Left lobe of liver (tissue), 2 donors: ENCODE data around the gene TBATA. TPM values are rescaled to one million over a fixed set of nuclear protein-coding genes. Genes with fewer than 3 reads are reported as not detected.
A peak's percentile ranks its signal among the peaks of the same experiment; 100 is the strongest.

ENCODE experiments used
- ATAC-seq: fragments of 200-7000 bp; cut with Tn5 transposase; one replicate; pipeline ENCODE4 v1.9.1; 2020; ENCODE audit warnings: mild to moderate bottlenecking, moderate library complexity
- DNase-seq: peaks from one replicate; pipeline ENCODE4 v3.0.0-alpha.2; 2020; ENCODE audit warnings: low spot score
- total RNA-seq: library from RNA; stranded (reverse); gene quantifications from one replicate; pipeline ENCODE4 v1.2.1, GENCODE V29; 2021
- donor health status: DM: no; HTN: no; CAD: no; lungs with moderate emphysema.
- donor health status: DM: no; HTN: yes; CAD: no.

Gene TBATA
- total RNA-seq, 1 donor from 2014 or later: not detected

DNA sequence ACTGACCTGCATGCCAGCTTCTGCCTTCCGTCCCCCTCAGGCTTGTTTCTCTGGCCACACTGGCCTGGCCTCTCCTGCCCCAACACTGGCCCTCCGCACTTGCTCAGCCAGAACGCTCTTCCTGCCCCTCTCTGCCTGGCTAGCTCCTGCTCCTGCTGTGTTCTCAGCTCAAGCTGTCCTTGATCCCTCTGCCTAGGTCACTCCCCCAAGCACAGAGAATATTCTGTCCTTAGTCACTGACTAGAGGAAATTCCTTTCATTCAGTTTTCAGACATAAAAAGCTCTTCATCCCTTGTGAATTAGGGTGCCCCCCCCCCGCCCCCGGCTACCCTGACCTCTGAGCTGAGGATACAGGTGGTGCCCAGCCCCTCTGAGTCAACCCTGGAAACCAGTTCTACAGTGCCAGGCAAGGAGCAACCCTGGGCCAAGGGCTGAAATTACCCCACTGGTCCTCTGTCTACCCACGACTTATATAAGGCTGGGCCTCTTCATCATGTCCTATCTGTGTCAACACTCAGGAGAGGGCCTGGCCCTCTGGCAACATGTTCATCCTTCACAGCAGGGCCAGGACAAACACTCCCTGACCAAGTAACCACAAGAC is 23.9 kb upstream of the TBATA start:
- DNase-seq (no peak), ATAC-seq (no peak)

DNA sequence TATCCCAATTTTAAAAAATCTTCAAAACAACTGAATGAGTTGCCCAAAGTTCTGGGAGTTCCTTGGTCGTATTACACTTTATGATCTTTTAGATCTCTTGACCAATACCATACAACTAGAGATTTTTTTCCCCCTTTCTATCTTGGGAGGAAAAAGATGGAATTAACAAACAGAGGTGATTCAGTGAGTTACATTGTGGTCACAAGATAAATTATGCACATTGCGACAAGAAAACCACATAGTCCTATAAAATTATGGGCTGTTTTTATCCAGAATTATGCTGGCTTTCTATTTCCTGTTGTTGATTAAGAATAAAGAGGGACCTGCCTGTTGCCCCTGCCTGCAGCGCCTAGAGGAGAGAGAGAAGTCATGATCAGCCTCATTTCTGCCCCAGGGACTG is 22.4 kb upstream of the TBATA start:
- DNase-seq (no peak), ATAC-seq (no peak)

DNA sequence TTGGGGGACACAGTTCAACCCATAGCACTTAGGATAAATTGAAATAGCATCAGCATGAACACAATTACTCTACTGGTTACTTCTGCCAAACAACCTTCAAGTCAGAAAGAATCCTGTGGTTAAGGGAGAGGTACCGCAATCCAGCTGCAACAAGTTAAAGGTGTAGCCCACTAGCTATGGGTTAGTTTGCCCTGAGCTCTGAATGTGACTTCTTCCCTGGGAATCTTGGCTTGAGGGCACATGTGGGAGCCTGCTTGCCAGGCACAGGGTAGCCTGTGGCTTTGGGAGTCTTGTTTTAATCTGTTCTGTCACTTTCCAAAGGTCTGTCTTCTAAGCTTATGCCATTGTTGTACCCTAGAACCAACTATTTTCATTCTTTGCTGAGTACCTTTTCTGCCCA is 21.7 kb upstream of the TBATA start:
- ATAC-seq (no peak), DNase-seq (no peak)

DNA sequence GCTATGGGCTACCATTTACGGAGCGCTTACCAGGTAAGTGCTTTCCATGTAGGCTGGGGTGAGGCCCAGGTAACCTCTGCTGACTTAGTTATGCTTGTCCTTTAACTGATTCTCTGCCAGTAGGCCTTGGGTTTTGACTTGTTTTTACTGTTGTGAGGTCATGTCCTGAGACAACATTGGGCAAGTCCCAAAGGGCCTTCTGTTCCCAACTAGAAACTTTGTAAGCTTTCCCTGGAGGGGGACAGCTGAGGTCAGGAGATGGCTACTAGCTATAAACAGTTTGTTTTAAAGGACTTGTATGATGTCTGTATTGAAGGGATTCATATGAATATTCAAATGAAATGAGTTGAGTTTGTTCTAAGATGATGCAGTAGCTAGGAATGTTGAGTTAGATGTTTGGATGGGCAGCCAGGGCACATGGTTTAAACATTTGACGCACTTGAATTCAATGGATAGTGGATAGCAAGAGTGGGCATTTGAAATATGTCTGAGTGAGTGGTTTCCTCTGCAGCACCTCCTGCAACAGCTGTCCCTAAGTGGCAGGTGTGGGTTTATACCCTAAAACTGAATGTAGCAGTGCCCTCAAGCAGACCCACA is 20.5 kb upstream of the TBATA start:
- peak; percentile 48 for ATAC-seq
- no peak for DNase-seq

GRCh38 chr10:70804421-70804808 is 19.2 kb upstream of the TBATA start:
- no peak for ATAC-seq

GRCh38 chr10:70803775-70804420 is 18.7 kb upstream of the TBATA start:
- no peak for DNase-seq
- no peak for ATAC-seq

More at GRCh38 chr10:70804421-70804808, 19.2 kb upstream of the TBATA start:
- DNase-seq: no peak

DNA sequence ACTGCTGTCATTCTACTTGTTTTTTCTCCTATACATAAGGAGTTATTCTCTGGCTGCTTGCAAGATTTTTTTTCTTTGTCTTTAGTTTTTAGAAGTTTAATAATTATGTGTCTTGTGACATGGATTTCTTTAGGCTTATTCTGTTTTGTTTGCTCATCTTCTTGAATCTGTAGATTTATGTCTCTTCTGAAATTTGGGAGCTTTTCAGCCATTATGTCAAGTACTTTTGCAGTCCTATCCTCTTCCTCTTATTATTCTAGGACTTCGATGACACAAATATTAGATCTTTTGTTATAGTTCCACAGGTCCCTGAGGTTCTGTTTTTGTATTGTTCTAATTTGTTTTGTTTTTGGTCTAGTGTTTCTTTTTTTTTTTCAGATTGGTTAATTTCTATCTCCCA is 16.7 kb upstream of the TBATA start:
- DNase-seq: no peak
- ATAC-seq: no peak

- no peak for ATAC-seq
- DNase-seq: no peak
Measured at GRCh38 chr10:70799124-70799523, 13.9 kb upstream of the TBATA start.

DNA sequence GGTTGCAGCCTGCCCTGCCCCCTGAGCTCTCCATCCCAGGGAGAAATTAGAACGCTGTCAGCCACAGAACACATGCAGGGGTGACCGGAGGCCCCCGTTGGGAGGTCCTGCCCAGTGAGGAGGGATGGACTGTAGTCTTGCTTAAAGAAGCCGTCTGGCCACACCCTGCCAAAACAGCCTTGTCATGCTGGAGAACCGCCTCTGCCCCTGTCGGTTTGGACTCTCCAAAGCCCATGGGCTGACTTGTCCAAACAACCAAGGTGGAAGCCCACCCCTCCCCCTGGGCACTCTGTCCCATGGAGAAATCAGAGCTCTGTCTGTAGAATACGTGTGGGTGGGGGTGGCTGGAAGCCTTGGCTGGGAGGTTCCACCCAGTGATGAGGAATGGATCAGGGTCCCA is 12.7 kb upstream of the TBATA start:
- DNase-seq (no peak), ATAC-seq (no peak)

GRCh38 chr10:70795613-70796012 is 10.4 kb upstream of the TBATA start:
- DNase-seq (no peak), ATAC-seq (no peak)

DNA sequence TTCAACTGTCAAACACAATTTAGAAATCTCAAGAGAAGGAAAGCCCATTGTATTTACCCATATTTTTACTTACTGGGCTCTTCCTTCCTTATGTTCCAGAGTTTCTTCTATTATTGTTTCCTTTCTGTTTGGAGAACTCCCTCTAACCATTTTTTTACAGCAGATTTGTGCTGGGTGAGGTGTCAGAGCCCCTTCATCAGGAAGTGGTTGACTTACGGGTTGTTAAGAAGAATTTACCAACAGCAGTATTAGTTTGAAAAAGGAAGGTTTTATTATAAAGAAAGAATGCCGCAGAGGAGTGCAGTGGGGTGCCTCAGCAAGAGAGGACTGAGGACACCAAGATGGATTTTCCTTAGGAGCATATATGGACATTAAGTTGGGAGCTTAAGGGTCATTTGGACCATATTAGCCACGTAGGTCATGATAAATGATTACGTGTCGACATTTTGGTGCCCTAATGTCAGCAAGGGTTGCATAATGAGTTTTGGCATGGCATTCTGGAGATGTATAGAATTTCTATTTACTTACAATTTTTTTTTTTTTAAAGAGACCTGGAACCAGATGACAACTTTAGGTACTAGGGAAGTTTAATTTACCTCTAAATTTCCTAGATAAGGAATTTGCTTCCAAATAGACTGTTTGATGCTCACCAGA is 6.3 kb upstream of the TBATA start:
- DNase-seq (no peak), ATAC-seq (no peak)

GRCh38 chr10:70786799-70787415 is 1.7 kb upstream of the TBATA start:
- ATAC-seq: no peak
- no peak for DNase-seq

GRCh38 chr10:70784471-70784870 is 706 bp downstream of the TBATA start:
- ATAC-seq: no peak
- no peak for DNase-seq

GRCh38 chr10:70784016-70784415 is 1.2 kb downstream of the TBATA start:
- ATAC-seq (no peak), DNase-seq (no peak)

DNA sequence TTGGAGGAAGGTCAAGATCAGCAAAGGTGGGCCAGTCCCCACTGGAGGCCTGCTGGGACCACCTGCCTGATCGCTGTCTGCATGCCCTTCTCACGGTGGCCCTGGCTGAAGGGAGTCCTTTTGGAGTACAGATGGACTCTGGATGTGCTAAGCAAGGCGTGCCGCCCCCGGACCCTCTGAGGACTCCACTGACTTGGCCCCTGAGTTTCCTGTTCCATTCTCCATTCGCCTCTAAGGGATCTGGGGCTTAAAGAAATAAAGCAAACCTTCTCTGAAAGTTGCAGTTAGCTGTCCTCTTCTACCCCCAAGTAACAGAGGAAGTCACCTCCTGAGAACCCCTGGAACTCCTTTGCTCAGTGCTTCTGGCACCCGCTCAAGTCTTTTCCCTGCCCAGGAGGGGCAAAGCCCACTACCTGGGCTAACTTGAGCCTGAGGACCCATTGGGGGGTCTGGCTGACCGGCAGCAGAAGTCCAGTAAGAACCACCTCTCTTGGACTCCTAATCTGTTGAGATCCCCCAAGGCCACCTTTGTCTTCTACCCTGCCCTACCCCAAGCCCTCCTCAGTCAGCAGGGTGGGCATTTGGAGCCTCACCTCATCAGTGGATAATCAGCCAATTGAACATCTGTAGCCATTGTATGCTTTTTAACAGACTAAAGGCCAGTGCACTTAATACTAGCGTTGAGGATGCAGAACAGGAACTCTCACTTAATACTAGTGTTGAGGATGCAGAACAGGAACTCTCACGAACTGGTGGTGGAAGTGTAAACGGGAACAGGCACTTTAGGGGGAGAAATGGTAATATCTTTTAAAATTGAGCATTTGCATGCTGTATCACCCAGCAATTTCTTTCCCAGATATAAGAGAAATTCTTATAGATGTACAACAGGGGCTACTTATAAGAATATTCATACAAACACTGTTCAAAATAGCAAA is 2.2 kb downstream of the TBATA start:
- ATAC-seq: no peak
- no peak for DNase-seq

GRCh38 chr10:70782086-70782745 is 3.0 kb downstream of the TBATA start:
- ATAC-seq: no peak
- DNase-seq: no peak

DNA sequence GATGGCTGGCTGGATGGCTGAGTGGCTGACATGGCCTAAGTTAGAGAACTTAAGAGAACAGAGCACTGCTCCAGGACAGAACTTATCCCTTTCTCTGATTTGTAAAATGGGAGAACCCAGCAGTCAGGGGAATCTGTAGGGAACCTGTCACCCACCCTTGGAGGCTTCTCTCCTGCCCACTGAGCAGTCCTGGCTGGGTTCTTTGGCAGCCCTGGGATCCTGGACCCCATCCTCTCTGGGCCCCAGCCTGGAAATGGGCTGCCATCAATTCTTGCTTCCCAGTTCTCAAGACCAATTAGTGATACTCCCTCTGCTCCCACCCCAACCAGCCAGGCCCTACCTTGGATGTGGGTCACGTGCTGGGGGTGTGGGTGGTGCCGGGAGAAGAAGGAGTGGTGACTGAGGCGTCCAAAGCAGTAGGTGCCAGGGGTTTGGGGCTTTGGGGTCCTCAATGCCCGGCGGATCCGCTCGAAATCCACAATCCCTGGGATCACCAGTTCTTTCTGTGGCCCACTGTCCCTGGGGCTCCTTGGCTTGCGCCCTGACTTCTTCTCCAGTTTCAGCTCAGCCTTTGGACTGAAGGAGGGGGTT is 3.6 kb downstream of the TBATA start:
- ATAC-seq (no peak), DNase-seq (no peak)

DNA sequence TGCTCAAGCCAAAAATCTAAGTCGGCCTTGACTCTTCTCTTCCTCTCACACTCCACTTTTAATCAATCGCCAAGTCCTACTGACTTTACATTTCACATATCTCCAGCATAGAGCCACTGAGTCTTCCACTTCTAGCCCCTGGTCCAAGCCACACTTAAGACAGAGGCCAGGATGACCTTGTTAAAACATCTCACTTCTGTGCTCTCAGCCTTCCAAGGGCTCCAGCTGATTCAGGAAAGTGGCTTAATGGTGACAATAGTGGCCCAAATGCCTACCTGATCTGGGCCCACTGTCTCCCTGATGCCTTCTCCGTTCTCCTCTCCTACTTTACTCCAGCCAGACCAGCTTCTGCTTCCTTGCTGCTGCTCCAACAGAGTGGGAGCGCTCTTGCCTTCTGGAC is 4.4 kb downstream of the TBATA start:
- no peak for DNase-seq

GRCh38 chr10:70780370-70780760 is 4.8 kb downstream of the TBATA start:
- DNase-seq (no peak), ATAC-seq (no peak)

More for the DNA sequence above, 4.4 kb downstream of the TBATA start:
- no peak for ATAC-seq
